ENCODE data around the gene ATP11C. TPM values are rescaled to one million over a fixed set of nuclear protein-coding genes. Genes with fewer than 3 reads are reported as not detected.

Gene ATP11C
- total RNA-seq, 1 experiment from 2014 or later: 19.4 TPM

DNA sequence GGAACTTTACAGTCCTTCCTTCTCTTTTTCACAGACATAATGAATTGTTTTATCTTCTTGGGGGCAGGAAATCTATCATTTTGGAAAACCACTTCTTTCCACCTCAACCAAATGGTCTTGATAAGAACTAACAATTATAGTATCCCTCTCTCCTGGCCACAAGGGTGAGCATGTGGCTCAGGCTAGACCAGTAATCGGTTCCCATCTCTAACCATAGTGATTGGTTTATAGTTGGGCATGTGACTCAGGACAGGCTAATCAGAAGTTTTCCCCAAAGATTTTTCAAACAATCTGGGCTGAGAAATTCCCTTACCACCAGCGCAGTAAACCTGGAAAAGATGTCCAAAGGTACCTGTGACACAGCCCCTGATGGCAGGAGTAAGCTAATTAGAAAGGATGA is 36.4 kb upstream of the ATP11C start:
- no peaks in the 10 kb centered on the region for H3K27me3 ChIP-seq (ENCODE audit: insufficient read depth, low read length)
- H4K20me1 ChIP-seq (ENCODE audit: insufficient read depth): no peaks in the 10 kb centered on the region
- ChIA-PET POLR2A (no interaction called here), CTCF (no interaction called here), RAD21 (ENCODE audit: low non-redundant PET in 1 of 2, low total read pairs in 2 of 2, uncharacterized antibody in 2 of 2, unreplicated experiment in 2 of 2) (no interaction called here)
- TF ChIP-seq JUND (IDR thresholded peaks at IDR 0.05) (no peak), ZFX (IDR thresholded peaks at IDR 0.05) (no peak), POLR2A (IDR thresholded peaks at IDR 0.05; ENCODE audit: borderline replicate concordance, extremely low read depth, insufficient read depth, insufficient read length) (no peak), EZH2phosphoT487 (IDR thresholded peaks at IDR 0.05; ENCODE audit: borderline replicate concordance) (no peak), CBX3 (IDR thresholded peaks at IDR 0.05; ENCODE audit: low read depth) (no peak), SRF (IDR thresholded peaks at IDR 0.05; ENCODE audit: low read depth) (no peak), YY1 (IDR thresholded peaks at IDR 0.05; ENCODE audit: extremely low read depth, insufficient replicate concordance, low read depth, low read length) (no peak), CEBPB (IDR thresholded peaks at IDR 0.05; ENCODE audit: low read depth) (no peak), REST (IDR thresholded peaks at IDR 0.05; ENCODE audit: low read depth) (no peak), TCF7L2 (IDR thresholded peaks at IDR 0.05; ENCODE audit: borderline replicate concordance, extremely low read depth, insufficient read depth, insufficient read length) (no peak), EZH2 (IDR thresholded peaks at IDR 0.05) (no peak), EGR1 (IDR thresholded peaks at IDR 0.05; ENCODE audit: low read depth) (no peak)
- TF ChIP-seq, protein P1, sequence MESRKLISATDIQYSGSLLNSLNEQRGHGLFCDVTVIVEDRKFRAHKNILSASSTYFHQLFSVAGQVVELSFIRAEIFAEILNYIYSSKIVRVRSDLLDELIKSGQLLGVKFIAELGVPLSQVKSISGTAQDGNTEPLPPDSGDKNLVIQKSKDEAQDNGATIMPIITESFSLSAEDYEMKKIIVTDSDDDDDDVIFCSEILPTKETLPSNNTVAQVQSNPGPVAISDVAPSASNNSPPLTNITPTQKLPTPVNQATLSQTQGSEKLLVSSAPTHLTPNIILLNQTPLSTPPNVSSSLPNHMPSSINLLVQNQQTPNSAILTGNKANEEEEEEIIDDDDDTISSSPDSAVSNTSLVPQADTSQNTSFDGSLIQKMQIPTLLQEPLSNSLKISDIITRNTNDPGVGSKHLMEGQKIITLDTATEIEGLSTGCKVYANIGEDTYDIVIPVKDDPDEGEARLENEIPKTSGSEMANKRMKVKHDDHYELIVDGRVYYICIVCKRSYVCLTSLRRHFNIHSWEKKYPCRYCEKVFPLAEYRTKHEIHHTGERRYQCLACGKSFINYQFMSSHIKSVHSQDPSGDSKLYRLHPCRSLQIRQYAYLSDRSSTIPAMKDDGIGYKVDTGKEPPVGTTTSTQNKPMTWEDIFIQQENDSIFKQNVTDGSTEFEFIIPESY (IDR thresholded peaks at IDR 0.05; ENCODE audit: extremely low read depth, insufficient replicate concordance, low read length): no peak
- TF ChIP-seq, protein P2, sequence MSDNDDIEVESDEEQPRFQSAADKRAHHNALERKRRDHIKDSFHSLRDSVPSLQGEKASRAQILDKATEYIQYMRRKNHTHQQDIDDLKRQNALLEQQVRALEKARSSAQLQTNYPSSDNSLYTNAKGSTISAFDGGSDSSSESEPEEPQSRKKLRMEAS (IDR thresholded peaks at IDR 0.05): no peak
- H3K36me3 ChIP-seq (ENCODE audit: control insufficient read depth in 1 of 2, insufficient read depth in 2 of 2, low read length in 2 of 2): no peaks in the 10 kb centered on the region
- no peak overlapping the region for H3K4me3 ChIP-seq (replicated peaks in 1 of 2; ENCODE audit: low read depth in 1 of 2, low read length in 2 of 2)
- DNase-seq (ENCODE audit: low read depth, low spot score): no peak
- ATAC-seq: no peak
- H2AFZ ChIP-seq (ENCODE audit: low read depth, low read length, poor library complexity, severe bottlenecking): no peak overlapping the region
- no peak overlapping the region for H3K4me2 ChIP-seq (ENCODE audit: low read length)
- H3K79me2 ChIP-seq (ENCODE audit: insufficient read depth, low read length): no peaks in the 10 kb centered on the region
- no TSS peak for BruUV-seq (replicated peaks)
- intact Hi-C loops (cut with micrococcal nuclease): loop anchor here (5.0 to 10.0 kb wide), 2 partner anchors 784 to 1192 kb away; no protein-coding TSS in a partner anchor
- no peak overlapping the region for H3K27ac ChIP-seq (ENCODE audit: low read depth, low read length)
- no peaks in the 10 kb centered on the region for H3K9me2 ChIP-seq (ENCODE audit: insufficient read depth)
- H3K9ac ChIP-seq (ENCODE audit: low read length): no peak overlapping the region
- no peaks in the 10 kb centered on the region for H3K9me3 ChIP-seq (ENCODE audit: control insufficient read depth in 1 of 2, insufficient read depth in 1 of 2, low read depth in 1 of 2, low read length in 2 of 2)
- H3K4me1 ChIP-seq (ENCODE audit: control insufficient read depth in 1 of 2, insufficient read depth in 2 of 2, low read length in 2 of 2): peaks cover 0 to 4% of the 10 kb centered on the region in 2 experiments; a peak in 1 of 4 replicates

Data from HCT116 (cell line).